HL-60 (cell line): ENCODE measurements around the gene EML6.

Experiments
- DNase-seq, 2 experiments: peaks; one replicate each; pipeline ENCODE4 v3.0.0-alpha.2; 2010 to 2020; ENCODE audit warnings: low read depth in 1 of 2, low spot score in 1 of 2
- H3K27ac ChIP-seq: fragments of 250-450 bp; sonication (Bioruptor Pico); replicated peaks from 2 replicates; pipeline ENCODE4 v1.5.1; 2020; ENCODE audit warnings: mild to moderate bottlenecking, moderate library complexity
- H3K27me3 ChIP-seq: fragments of 250-450 bp; sonication (Bioruptor Pico); 2 replicates; pipeline ENCODE4 v1.5.1; 2021; ENCODE audit warnings: mild to moderate bottlenecking, moderate library complexity; ENCODE audit not compliant: insufficient read depth, poor library complexity, severe bottlenecking
- H3K4me3 ChIP-seq: replicated peaks from 2 replicates; pipeline ENCODE4 v1.5.1; 2011; ENCODE audit warnings: mild to moderate bottlenecking, control low read depth, low read length; ENCODE audit not compliant: insufficient read depth
- GABPA ChIP-seq: IDR thresholded peaks from 2 replicates; pipeline ENCODE4 v1.6.1; 2012; ENCODE audit warnings: low read depth
- POLR2AphosphoS5 ChIP-seq: IDR thresholded peaks from 2 replicates; pipeline ENCODE4 v1.6.1; 2012; ENCODE audit warnings: low read depth
- SPI1 ChIP-seq: IDR thresholded peaks from 2 replicates; pipeline ENCODE4 v1.6.1; 2012; ENCODE audit warnings: low read depth, mild to moderate bottlenecking, borderline replicate concordance
- TF ChIP-seq, protein P1 (sequence below): IDR thresholded peaks from one replicate; pipeline ENCODE4 v1.5.1; 2011; ENCODE audit warnings: low read length, control low read depth, inconsistent platforms; ENCODE audit not compliant: insufficient read depth
- TF ChIP-seq, protein P2 (sequence below): IDR thresholded peaks from 2 replicates; pipeline ENCODE4 v1.6.1; 2012; ENCODE audit warnings: low read depth; ENCODE audit not compliant: insufficient replicate concordance

EML6 gene

DNA sequence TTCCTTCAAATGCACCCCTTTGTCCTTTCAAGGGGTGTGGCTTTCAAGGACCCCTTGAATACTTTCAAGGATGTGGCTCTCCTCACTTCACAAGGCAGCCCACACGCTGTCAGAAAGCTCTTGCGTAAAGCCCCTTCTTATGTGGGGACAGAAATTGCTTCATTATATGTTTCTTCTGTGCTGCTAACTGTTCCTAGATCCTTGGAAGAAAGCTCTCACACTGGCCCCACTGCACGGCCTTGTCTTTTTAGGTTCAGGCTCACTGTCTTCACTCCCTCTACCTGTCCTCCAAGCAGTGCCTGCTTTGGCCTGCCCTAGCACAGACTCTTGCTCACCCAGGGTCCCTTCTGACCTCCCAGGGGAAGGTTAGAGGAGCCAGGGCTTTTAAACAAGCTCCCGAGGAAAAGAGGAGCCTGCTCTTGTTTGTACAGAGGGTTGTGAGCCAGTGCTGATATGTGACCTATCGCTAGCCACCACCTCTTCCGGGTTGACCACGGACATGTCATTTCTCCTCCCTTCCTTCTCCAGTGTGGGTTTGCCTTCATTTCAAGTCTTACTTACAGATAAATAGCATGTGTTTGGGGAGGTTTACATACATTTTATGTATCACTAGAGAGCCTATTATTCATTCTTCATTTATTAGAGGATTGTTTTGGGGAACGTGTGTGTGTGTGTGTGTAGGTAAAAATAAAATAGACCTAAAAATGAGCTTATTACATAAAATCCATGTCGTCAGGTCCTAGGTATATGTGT, 232.1 kb downstream of the EML6 start:
- peak in 1 of 2 experiments; percentile 14 for DNase-seq
- TF ChIP-seq GABPA (no peak), POLR2AphosphoS5 (no peak), SPI1 (no peak)
- TF ChIP-seq, protein P1, sequence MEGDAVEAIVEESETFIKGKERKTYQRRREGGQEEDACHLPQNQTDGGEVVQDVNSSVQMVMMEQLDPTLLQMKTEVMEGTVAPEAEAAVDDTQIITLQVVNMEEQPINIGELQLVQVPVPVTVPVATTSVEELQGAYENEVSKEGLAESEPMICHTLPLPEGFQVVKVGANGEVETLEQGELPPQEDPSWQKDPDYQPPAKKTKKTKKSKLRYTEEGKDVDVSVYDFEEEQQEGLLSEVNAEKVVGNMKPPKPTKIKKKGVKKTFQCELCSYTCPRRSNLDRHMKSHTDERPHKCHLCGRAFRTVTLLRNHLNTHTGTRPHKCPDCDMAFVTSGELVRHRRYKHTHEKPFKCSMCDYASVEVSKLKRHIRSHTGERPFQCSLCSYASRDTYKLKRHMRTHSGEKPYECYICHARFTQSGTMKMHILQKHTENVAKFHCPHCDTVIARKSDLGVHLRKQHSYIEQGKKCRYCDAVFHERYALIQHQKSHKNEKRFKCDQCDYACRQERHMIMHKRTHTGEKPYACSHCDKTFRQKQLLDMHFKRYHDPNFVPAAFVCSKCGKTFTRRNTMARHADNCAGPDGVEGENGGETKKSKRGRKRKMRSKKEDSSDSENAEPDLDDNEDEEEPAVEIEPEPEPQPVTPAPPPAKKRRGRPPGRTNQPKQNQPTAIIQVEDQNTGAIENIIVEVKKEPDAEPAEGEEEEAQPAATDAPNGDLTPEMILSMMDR = no peak
- TF ChIP-seq, protein P2, sequence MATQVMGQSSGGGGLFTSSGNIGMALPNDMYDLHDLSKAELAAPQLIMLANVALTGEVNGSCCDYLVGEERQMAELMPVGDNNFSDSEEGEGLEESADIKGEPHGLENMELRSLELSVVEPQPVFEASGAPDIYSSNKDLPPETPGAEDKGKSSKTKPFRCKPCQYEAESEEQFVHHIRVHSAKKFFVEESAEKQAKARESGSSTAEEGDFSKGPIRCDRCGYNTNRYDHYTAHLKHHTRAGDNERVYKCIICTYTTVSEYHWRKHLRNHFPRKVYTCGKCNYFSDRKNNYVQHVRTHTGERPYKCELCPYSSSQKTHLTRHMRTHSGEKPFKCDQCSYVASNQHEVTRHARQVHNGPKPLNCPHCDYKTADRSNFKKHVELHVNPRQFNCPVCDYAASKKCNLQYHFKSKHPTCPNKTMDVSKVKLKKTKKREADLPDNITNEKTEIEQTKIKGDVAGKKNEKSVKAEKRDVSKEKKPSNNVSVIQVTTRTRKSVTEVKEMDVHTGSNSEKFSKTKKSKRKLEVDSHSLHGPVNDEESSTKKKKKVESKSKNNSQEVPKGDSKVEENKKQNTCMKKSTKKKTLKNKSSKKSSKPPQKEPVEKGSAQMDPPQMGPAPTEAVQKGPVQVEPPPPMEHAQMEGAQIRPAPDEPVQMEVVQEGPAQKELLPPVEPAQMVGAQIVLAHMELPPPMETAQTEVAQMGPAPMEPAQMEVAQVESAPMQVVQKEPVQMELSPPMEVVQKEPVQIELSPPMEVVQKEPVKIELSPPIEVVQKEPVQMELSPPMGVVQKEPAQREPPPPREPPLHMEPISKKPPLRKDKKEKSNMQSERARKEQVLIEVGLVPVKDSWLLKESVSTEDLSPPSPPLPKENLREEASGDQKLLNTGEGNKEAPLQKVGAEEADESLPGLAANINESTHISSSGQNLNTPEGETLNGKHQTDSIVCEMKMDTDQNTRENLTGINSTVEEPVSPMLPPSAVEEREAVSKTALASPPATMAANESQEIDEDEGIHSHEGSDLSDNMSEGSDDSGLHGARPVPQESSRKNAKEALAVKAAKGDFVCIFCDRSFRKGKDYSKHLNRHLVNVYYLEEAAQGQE = no peak
- H3K4me3 ChIP-seq = no peak overlapping the region
- H3K27ac ChIP-seq = no peak overlapping the region
- H3K27me3 ChIP-seq = no peaks in the 10 kb centered on the region

DNA sequence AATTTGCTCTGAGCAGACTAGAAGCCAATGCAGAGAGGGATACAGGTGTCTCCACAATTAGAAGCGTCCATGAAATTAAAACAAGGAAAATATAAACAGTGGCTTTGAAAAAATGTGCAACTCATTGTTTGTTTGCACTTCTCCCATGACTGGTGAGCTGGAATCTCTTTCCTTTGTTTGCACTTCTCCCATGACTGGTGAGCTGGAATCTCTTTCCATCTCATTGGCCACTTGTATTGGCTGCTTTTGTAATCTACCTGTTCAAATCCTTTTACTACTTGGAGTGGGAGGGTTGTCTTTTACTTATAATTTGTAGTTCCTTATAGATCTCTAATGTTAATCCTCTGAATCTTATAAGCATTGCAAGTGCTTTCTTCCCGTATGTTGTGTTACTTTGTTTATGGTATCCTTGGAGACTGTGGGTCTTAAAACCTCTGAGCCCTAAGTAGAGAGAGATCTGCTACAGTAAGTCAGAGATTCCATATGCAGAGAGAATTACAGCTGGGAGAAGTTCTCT, 232.7 kb downstream of the EML6 start:
- no peak for DNase-seq
- no peaks in the 10 kb centered on the region for H3K27me3 ChIP-seq
- TF ChIP-seq SPI1 = no peak
- TF ChIP-seq GABPA = no peak
- TF ChIP-seq, protein P1 = no peak
- no peak for TF ChIP-seq POLR2AphosphoS5
- TF ChIP-seq, protein P2 = no peak
- H3K4me3 ChIP-seq = no peak overlapping the region
- H3K27ac ChIP-seq = no peak overlapping the region

DNA sequence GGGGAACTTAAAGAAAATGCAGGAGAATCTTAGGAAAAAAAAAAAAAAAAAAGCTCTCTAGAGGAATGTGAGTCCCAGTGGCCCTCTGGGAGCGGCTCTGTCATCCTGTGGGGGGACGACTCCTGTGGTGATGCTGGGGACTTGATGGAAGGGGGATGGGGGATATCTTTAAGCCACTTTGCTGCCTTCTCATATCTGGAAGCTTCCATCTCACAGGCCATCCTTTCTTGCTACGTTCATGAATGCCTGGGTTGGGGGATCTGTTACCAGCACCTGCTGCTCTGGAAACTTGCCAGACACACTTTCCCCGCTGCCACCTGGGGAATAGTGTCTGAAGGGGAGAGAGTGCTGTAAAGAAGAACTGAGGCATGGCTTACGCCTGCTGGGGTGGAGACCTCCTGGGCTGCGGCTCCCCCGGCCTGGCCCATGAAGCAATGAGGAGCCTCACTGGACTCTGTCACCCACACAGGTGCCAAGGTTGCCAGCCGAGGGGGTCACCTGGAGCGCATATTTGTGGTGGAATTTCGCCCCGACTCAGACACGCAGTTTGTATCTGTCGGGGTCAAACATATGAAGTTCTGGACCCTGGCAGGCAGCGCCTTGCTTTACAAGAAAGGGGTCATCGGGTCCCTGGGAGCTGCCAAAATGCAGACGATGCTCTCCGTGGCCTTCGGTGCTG, 234.0 kb downstream of the EML6 start:
- H3K27me3 ChIP-seq = no peaks in the 10 kb centered on the region
- no peak overlapping the region for H3K4me3 ChIP-seq
- no peak overlapping the region for H3K27ac ChIP-seq
- TF ChIP-seq SPI1 (no peak), GABPA (no peak), POLR2AphosphoS5 (no peak)
- TF ChIP-seq, protein P2 = no peak
- TF ChIP-seq, protein P1 = no peak
- no peak for DNase-seq
